Keratinocyte (primary cell): ENCODE results near the gene DBNDD1. TPM values are rescaled to one million over a fixed set of nuclear protein-coding genes. Genes with fewer than 3 reads are reported as not detected.

Source experiments
- DNase-seq: peaks from one replicate; pipeline ENCODE4 v3.0.0-alpha.2; 2011; ENCODE audit warnings: low read depth, missing footprints, low spot score
- FAIRE-seq: peaks from 2 replicates; lab custom pipeline; 2011; peaks lifted over from hg19 to GRCh38; lab: Jason Lieb, UNC
- H2AFZ ChIP-seq: 2 replicates; pipeline ENCODE4 v1.6.0; 2012; ENCODE audit warnings: low read length, control low read depth, inconsistent platforms; ENCODE audit not compliant: control insufficient read depth
- H3K27ac ChIP-seq: 2 replicates; pipeline ENCODE4 v1.5.1; 2011; ENCODE audit warnings: low read length; ENCODE audit not compliant: control insufficient read depth, insufficient read depth
- H3K27me3 ChIP-seq: 3 replicates; pipeline ENCODE4 v1.6.0; 2011; ENCODE audit warnings: low read length; ENCODE audit not compliant: control insufficient read depth, insufficient read depth; ENCODE audit errors: extremely low read depth
- H3K36me3 ChIP-seq, 2 experiments: 2 replicates in 1 of 2; 3 replicates in 1 of 2; pipeline ENCODE4 v1.5.1; 2011; ENCODE audit warnings: low read length in 2 of 2, mild to moderate bottlenecking in 1 of 2; ENCODE audit not compliant: control insufficient read depth in 2 of 2, insufficient read depth in 2 of 2; ENCODE audit errors: extremely low read depth in 1 of 2
- H3K4me1 ChIP-seq: 3 replicates; pipeline ENCODE4 v1.5.1; 2011; ENCODE audit warnings: low read length; ENCODE audit not compliant: control insufficient read depth, insufficient read depth; ENCODE audit errors: extremely low read depth
- H3K4me2 ChIP-seq: 3 replicates; pipeline ENCODE4 v1.6.0; 2011; ENCODE audit warnings: low read depth, low read length; ENCODE audit not compliant: control insufficient read depth, insufficient read depth; ENCODE audit errors: extremely low read depth
- H3K4me3 ChIP-seq, 3 experiments: fragments of 200-600 bp in 1 of 3; sonication (generic) in 1 of 3; 2 replicates in 2 of 3; 3 replicates in 1 of 3; pipeline ENCODE4 v1.5.1; 2011 to 2016; ENCODE audit warnings: low read length in 3 of 3, mild to moderate bottlenecking in 3 of 3, control low read depth in 2 of 3, inconsistent platforms in 1 of 3, low read depth in 1 of 3, mixed read lengths in 1 of 3, mixed run types in 1 of 3, moderate library complexity in 1 of 3; ENCODE audit not compliant: control insufficient read depth in 2 of 3, insufficient read depth in 2 of 3; ENCODE audit errors: extremely low read depth in 1 of 3
- H3K79me2 ChIP-seq: 2 replicates; pipeline ENCODE4 v1.6.0; 2012; ENCODE audit warnings: low read length; ENCODE audit not compliant: control insufficient read depth, insufficient read depth
- H3K9ac ChIP-seq: 3 replicates; pipeline ENCODE4 v1.6.0; 2011; ENCODE audit warnings: low read length; ENCODE audit not compliant: control insufficient read depth, insufficient read depth; ENCODE audit errors: extremely low read depth
- H3K9me1 ChIP-seq: 3 replicates; pipeline ENCODE4 v1.6.0; 2011; ENCODE audit warnings: low read length; ENCODE audit not compliant: control insufficient read depth, insufficient read depth; ENCODE audit errors: extremely low read depth
- H3K9me3 ChIP-seq: 2 replicates; pipeline ENCODE4 v1.5.1; 2012; ENCODE audit warnings: low read depth, low read length; ENCODE audit not compliant: control insufficient read depth
- H4K20me1 ChIP-seq: 3 replicates; pipeline ENCODE4 v1.6.0; 2011; ENCODE audit warnings: low read length; ENCODE audit not compliant: control insufficient read depth, insufficient read depth; ENCODE audit errors: extremely low read depth
- CTCF ChIP-seq, 3 experiments: IDR thresholded peaks in 1 of 3; conservative IDR thresholded peaks in 1 of 3; optimal IDR thresholded peaks in 1 of 3; 2 replicates in 2 of 3; 3 replicates in 1 of 3; pipeline versions ENCODE3 to v1.5.1; 2011; ENCODE audit warnings: low read length in 3 of 3, mild to moderate bottlenecking in 3 of 3, moderate library complexity in 2 of 3, control low read depth in 1 of 3, inconsistent platforms in 1 of 3; ENCODE audit not compliant: insufficient read depth in 2 of 3; ENCODE audit errors: extremely low read depth in 1 of 3
- EZH2 ChIP-seq: IDR thresholded peaks from one replicate; pipeline ENCODE4 v1.6.1; 2012; ENCODE audit warnings: inconsistent platforms, mild to moderate bottlenecking, low read length, moderate library complexity
- dilution Hi-C: fragments of 300-500 bp; cut with MboI; formaldehyde crosslinking; loops from one replicate; pipeline ENCODE4 v1.7.0; 2020; ENCODE audit warnings: low sequenced_read_pairs; ENCODE audit not compliant: extremely low pct_ligation_motif_present
- polyA plus RNA-seq, 5 experiments: library from polyadenylated mRNA; depleted of rRNA in 3 of 5; stranded (reverse) in 3 of 5; stranded (forward) in 1 of 5; unstranded in 1 of 5; fragments of >200 nt; gene quantifications; 1 replicate in 1 of 5; 2 replicates in 3 of 5; 3 replicates in 1 of 5; pipeline versions ENCODE4 v1.2.1 to v1.2.3, GENCODE V29; 2011 to 2012; ENCODE audit warnings: missing spikeins in 2 of 5, low read depth in 1 of 5, low replicate concordance in 1 of 5

The DBNDD1 gene
- polyA plus RNA-seq, 1 donor (not counting 4 experiments of a cell fraction or from before 2014, with no cell fraction given), result 1.7 TPM

GRCh38 chr16:90018297-90018651, 982 bp downstream of the DBNDD1 start:
- TF ChIP-seq EZH2, result no peak
- no peak for TF ChIP-seq CTCF (optimal IDR thresholded peaks at IDR 0.05 in 1 of 3, IDR thresholded peaks at IDR 0.05 in 1 of 3, conservative IDR thresholded peaks at IDR 0.05 in 1 of 3; ENCODE audit: extremely low read depth in 1 of 3, insufficient read depth in 2 of 3, low read length in 3 of 3)
- DNase-seq, result no peak

GRCh38 chr16:90016339-90016950, 2.8 kb downstream of the DBNDD1 start:
- H2AFZ ChIP-seq, result no peak overlapping the region
- DNase-seq (no peak), FAIRE-seq (no peak)
- no peaks in the 10 kb centered on the region for H3K9me1 ChIP-seq
- H3K27me3 ChIP-seq, result peaks cover 25% of the 10 kb centered on the region
- peaks cover 5% of the 10 kb centered on the region for H3K4me1 ChIP-seq
- H3K79me2 ChIP-seq, result no peaks in the 10 kb centered on the region
- H3K9me3 ChIP-seq, result no peaks in the 10 kb centered on the region
- peaks cover 3% of the 10 kb centered on the region for H4K20me1 ChIP-seq
- H3K4me3 ChIP-seq, result no peak overlapping the region
- no peak overlapping the region for H3K9ac ChIP-seq
- no peak overlapping the region for H3K4me2 ChIP-seq
- H3K36me3 ChIP-seq, result peaks cover 0 to 2% of the 10 kb centered on the region in 2 experiments
- dilution Hi-C loops, result no loop called here
- H3K27ac ChIP-seq, result no peak overlapping the region
- TF ChIP-seq EZH2 (no peak), CTCF (optimal IDR thresholded peaks at IDR 0.05 in 1 of 3, IDR thresholded peaks at IDR 0.05 in 1 of 3, conservative IDR thresholded peaks at IDR 0.05 in 1 of 3; ENCODE audit: extremely low read depth in 1 of 3, insufficient read depth in 2 of 3, low read length in 3 of 3) (no peak)

More at GRCh38 chr16:90018297-90018651, 982 bp downstream of the DBNDD1 start:
- H3K9me3 ChIP-seq, result no peaks in the 10 kb centered on the region
- peaks cover 3% of the 10 kb centered on the region for H4K20me1 ChIP-seq
- peak overlapping the region; percentile 13 to 76 (median 58) for H3K4me3 ChIP-seq
- no peaks in the 10 kb centered on the region for H3K9me1 ChIP-seq
- H3K79me2 ChIP-seq, result peaks cover 4% of the 10 kb centered on the region
- no peak overlapping the region for H3K9ac ChIP-seq
- peaks cover 25% of the 10 kb centered on the region for H3K27me3 ChIP-seq
- peak overlapping the region; percentile 56 for H3K4me2 ChIP-seq
- H3K27ac ChIP-seq, result no peak overlapping the region
- no peak overlapping the region for H2AFZ ChIP-seq
- dilution Hi-C loops, result no loop called here
- H3K4me1 ChIP-seq, result peaks cover 9% of the 10 kb centered on the region
- peaks cover 0 to 2% of the 10 kb centered on the region in 2 experiments for H3K36me3 ChIP-seq
- FAIRE-seq, result no peak
